PC-3 (cell line): Measurements from ENCODE around the gene GAS7.

ENCODE experiments used
- CTCF ChIP-seq: fragments of 300-600 bp; sonication (generic); conservative IDR thresholded peaks from 2 replicates; pipeline ENCODE4 v1.5.1; 2017; ENCODE audit warnings: antibody characterized with exemption, low read depth, mild to moderate bottlenecking, low read length
- EZH2 ChIP-seq: fragments of 300-600 bp; sonication (generic); IDR thresholded peaks from one replicate; pipeline ENCODE4 v1.6.1; 2017; ENCODE audit warnings: antibody characterized with exemption, mild to moderate bottlenecking, low read length; ENCODE audit not compliant: unreplicated experiment
- EZH2phosphoT487 ChIP-seq: fragments of 300-600 bp; sonication (generic); IDR thresholded peaks from 2 replicates; pipeline ENCODE4 v1.6.1; 2018; ENCODE audit warnings: mild to moderate bottlenecking, antibody characterized with exemption, low read length, borderline replicate concordance

GRCh38 chr17:10233161-10233560, 34.8 kb upstream of the GAS7 start:
- TF ChIP-seq CTCF (no peak), EZH2 (no peak), EZH2phosphoT487 (no peak)
